ENCODE results near the gene BPHL. TPM values are rescaled to one million over a fixed set of nuclear protein-coding genes. Genes with fewer than 3 reads are reported as not detected.

The BPHL gene
- total and polyA plus RNA-seq, 10 of the 15 experiments (the other 5 are each of a cell fraction or from before 2014, with no cell fraction given), result 8.0 to 17.8 (median 12.4) TPM

DNA sequence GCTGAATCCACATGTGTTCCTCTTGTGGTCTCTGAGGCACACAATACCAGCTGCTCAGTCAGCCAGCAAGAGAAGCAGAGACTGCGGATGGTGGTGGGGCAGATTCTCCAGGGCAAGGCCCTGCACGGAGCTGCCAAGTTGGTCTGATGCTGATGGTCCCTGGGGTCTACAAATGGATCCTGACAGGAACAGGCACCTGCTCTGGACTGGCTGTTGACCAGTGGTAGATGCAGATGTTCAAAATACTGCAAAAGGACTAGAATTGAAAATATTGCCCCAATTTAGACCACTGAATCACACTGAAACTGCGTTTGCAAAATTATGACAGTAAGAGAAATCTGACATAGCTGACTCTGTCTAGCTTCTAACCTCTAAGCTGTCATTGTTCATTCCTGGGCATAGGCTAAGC lies 68.5 kb downstream of the BPHL start:
- ChIA-PET POLR2A (no interaction called here), RAD21 (ENCODE audit: unreplicated experiment) (interaction anchor here (1.1 kb wide), 1 partner anchor 28 kb away, joined by 3 read pairs; no protein-coding TSS in a partner anchor), SMC1A (ENCODE audit: uncharacterized antibody, unreplicated experiment) (interaction anchor here (1.4 kb wide), 1 partner anchor 26 kb away, joined by 3 read pairs; no protein-coding TSS in a partner anchor), CTCF (interaction anchor here (0.8 to 1.6 kb wide), 2 partner anchors 22 to 30 kb away, joined by 3 read pairs; partner anchors contain the start of gene TUBB2A)
- H3K4me2 ChIP-seq (ENCODE audit: control insufficient read depth, insufficient read depth), result peak overlapping the region; percentile 50
- in situ Hi-C loops (cut with MboI), result no loop called here
- no peak overlapping the region for H3K9ac ChIP-seq (ENCODE audit: control insufficient read depth, insufficient read depth, low read length)
- intact Hi-C loops (cut with micrococcal nuclease; ENCODE audit: unreplicated experiment), result no loop called here
- no peaks in the 10 kb centered on the region for H4K20me1 ChIP-seq (ENCODE audit: control insufficient read depth, insufficient read depth)
- no peaks in the 10 kb centered on the region for H3K9me3 ChIP-seq (replicated peaks; ENCODE audit: control insufficient read depth, insufficient read depth, low read length)
- no peaks in the 10 kb centered on the region for H3K79me2 ChIP-seq (ENCODE audit: control insufficient read depth, insufficient read depth, low read length)
- H3K27me3 ChIP-seq (replicated peaks in 1 of 2; ENCODE audit: control insufficient read depth in 2 of 2, insufficient read depth in 2 of 2, low read length in 1 of 2), result no peaks in the 10 kb centered on the region; a peak in 1 of 4 replicates
- DNase-seq (ENCODE audit: low read depth, low spot score) (no peak), FAIRE-seq (peak; percentile 41), ATAC-seq (peak; percentile 84)
- H3K4me3 ChIP-seq, result no peak overlapping the region
- H3K27ac ChIP-seq (ENCODE audit: control insufficient read depth, insufficient read depth), result peak overlapping the region; percentile 68
- BruUV-seq (replicated peaks), result no TSS peak
- WGBS (ENCODE audit: insufficient coverage, insufficient replicate concordance, low lambda C conversion rate, missing lambda C conversion rate), result 31% methylated on average over 3 of the region's 3 CpGs
- peaks cover 15% of the 10 kb centered on the region for H3K4me1 ChIP-seq (ENCODE audit: control insufficient read depth, insufficient read depth, low read length)
- H2AFZ ChIP-seq (ENCODE audit: control insufficient read depth, low read depth, low read length), result peak overlapping the region; percentile 58
- no peaks in the 10 kb centered on the region for H3K36me3 ChIP-seq (ENCODE audit: control insufficient read depth in 2 of 2, insufficient read depth in 2 of 2, low read length in 1 of 2)
- TF ChIP-seq, protein P1, sequence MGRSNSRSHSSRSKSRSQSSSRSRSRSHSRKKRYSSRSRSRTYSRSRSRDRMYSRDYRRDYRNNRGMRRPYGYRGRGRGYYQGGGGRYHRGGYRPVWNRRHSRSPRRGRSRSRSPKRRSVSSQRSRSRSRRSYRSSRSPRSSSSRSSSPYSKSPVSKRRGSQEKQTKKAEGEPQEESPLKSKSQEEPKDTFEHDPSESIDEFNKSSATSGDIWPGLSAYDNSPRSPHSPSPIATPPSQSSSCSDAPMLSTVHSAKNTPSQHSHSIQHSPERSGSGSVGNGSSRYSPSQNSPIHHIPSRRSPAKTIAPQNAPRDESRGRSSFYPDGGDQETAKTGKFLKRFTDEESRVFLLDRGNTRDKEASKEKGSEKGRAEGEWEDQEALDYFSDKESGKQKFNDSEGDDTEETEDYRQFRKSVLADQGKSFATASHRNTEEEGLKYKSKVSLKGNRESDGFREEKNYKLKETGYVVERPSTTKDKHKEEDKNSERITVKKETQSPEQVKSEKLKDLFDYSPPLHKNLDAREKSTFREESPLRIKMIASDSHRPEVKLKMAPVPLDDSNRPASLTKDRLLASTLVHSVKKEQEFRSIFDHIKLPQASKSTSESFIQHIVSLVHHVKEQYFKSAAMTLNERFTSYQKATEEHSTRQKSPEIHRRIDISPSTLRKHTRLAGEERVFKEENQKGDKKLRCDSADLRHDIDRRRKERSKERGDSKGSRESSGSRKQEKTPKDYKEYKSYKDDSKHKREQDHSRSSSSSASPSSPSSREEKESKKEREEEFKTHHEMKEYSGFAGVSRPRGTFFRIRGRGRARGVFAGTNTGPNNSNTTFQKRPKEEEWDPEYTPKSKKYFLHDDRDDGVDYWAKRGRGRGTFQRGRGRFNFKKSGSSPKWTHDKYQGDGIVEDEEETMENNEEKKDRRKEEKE (IDR thresholded peaks at IDR 0.05), result no peak
- TF ChIP-seq SRF (IDR thresholded peaks at IDR 0.05; ENCODE audit: low read depth in 2 of 2, low read length in 2 of 2) (no peak), CREB1 (IDR thresholded peaks at IDR 0.05; ENCODE audit: low read depth) (0 out of 2 replicates have a peak, but pooled peaks have one; percentile 17), JUNB (IDR thresholded peaks at IDR 0.05) (peak; percentile 78), CREM (IDR thresholded peaks at IDR 0.05; ENCODE audit: low read depth) (0 out of 2 replicates have a peak, but pooled peaks have one; percentile 48), MEF2B (IDR thresholded peaks at IDR 0.05; ENCODE audit: partially characterized antibody, poor library complexity, severe bottlenecking) (no peak), MEF2A (IDR thresholded peaks at IDR 0.05; ENCODE audit: insufficient read depth, low read depth, low read length) (peak; percentile 81), RUNX3 (IDR thresholded peaks at IDR 0.05; ENCODE audit: low read length) (peak; percentile 86), FOXM1 (IDR thresholded peaks at IDR 0.05; ENCODE audit: low read depth, low read length) (peak; percentile 59; the same call in 1 of the 2 replicates), TCF12 (IDR thresholded peaks at IDR 0.05; ENCODE audit: low read depth, low read length) (0 out of 2 replicates have a peak, but pooled peaks have one; percentile 51), TCF3 (IDR thresholded peaks at IDR 0.05; ENCODE audit: borderline replicate concordance, insufficient read depth, low read depth, low read length) (0 out of 2 replicates have a peak, but pooled peaks have one; percentile 31), TARDBP (IDR thresholded peaks at IDR 0.05; ENCODE audit: borderline replicate concordance) (no peak), EED (IDR thresholded peaks at IDR 0.05; ENCODE audit: low read depth) (peak; percentile 63), NFIC (IDR thresholded peaks at IDR 0.05; ENCODE audit: low read depth, low read length) (peak; percentile 65; the same call in 1 of the 2 replicates)
- TF ChIP-seq, protein P2, sequence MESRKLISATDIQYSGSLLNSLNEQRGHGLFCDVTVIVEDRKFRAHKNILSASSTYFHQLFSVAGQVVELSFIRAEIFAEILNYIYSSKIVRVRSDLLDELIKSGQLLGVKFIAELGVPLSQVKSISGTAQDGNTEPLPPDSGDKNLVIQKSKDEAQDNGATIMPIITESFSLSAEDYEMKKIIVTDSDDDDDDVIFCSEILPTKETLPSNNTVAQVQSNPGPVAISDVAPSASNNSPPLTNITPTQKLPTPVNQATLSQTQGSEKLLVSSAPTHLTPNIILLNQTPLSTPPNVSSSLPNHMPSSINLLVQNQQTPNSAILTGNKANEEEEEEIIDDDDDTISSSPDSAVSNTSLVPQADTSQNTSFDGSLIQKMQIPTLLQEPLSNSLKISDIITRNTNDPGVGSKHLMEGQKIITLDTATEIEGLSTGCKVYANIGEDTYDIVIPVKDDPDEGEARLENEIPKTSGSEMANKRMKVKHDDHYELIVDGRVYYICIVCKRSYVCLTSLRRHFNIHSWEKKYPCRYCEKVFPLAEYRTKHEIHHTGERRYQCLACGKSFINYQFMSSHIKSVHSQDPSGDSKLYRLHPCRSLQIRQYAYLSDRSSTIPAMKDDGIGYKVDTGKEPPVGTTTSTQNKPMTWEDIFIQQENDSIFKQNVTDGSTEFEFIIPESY (IDR thresholded peaks at IDR 0.05), result no peak
